SJCRH30 (cell line): Measurements from ENCODE around the gene ZCCHC14. TPM values are rescaled to one million over a fixed set of nuclear protein-coding genes. Genes with fewer than 3 reads are reported as not detected.
"Not testable (repeated sequence)": the region's sequence is repeated elsewhere in the genome, so short reads cannot be mapped to it uniquely, and the experiment has no call there.

Experiments
- DNase-seq, 2 experiments: peaks; one replicate each; pipeline ENCODE4 v3.0.0-alpha.2; 2015 to 2020
- H3K27ac ChIP-seq: fragments of 250-450 bp; sonication (Bioruptor Pico); 2 replicates; pipeline ENCODE4 v1.5.1; 2020; ENCODE audit warnings: mild to moderate bottlenecking, moderate library complexity
- H3K27me3 ChIP-seq: fragments of 250-450 bp; sonication (Bioruptor Pico); 2 replicates; pipeline ENCODE4 v1.5.1; 2020; ENCODE audit warnings: mild to moderate bottlenecking, moderate library complexity
- H3K36me3 ChIP-seq: fragments of 250-450 bp; sonication (Bioruptor Pico); 2 replicates; pipeline ENCODE4 v1.5.1; 2020; ENCODE audit warnings: mild to moderate bottlenecking, moderate library complexity
- H3K4me1 ChIP-seq: fragments of 250-450 bp; sonication (Bioruptor Pico); 2 replicates; pipeline ENCODE4 v1.5.1; 2020; ENCODE audit warnings: mild to moderate bottlenecking, moderate library complexity
- H3K4me3 ChIP-seq: fragments of 250-450 bp; sonication (Bioruptor Pico); 2 replicates; pipeline ENCODE4 v1.5.1; 2020; ENCODE audit warnings: mild to moderate bottlenecking, moderate library complexity
- H3K9me3 ChIP-seq: fragments of 250-450 bp; sonication (Bioruptor Pico); replicated peaks from 2 replicates; pipeline ENCODE4 v1.5.1; 2020; ENCODE audit warnings: mild to moderate bottlenecking, moderate library complexity
- total RNA-seq: library from RNA; depleted of rRNA; stranded (reverse); fragments of >200 nt; shearing (Covaris generic); gene quantifications from 2 replicates; pipeline ENCODE4 v1.2.3, GENCODE V29; 2014

The ZCCHC14 gene
- total RNA-seq, 1 experiment from 2014 or later, result 7.5 TPM

- DNase-seq, result not testable (repeated sequence)
Measured at GRCh38 chr16:87482670-87483069, 10.2 kb downstream of the ZCCHC14 start.

DNA sequence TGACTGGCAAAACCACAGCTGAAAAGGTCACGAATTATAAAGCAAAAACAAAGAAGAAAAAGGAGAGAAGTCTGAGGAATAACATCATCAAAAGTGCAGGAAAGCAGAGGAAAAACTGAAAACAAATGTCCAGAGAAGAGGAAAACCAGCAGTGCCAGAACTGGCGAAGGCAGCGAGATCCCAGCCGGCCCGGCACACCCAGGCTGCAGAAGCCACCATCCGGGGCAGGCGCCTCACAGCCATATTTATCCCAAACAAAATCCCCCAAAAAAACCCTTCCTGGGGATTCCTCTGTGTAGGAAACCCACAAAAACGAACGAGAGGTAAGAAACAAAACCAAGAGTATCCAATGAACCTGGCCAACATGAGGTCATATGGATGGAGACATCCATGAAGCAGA lies 10.6 kb downstream of the ZCCHC14 start:
- Histone ChIP-seq H3K27me3 (no peaks in the 10 kb centered on the region), H3K36me3 (no peaks in the 10 kb centered on the region), H3K27ac (no peak overlapping the region), H3K9me3 (no peaks in the 10 kb centered on the region), H3K4me1 (peaks cover 8% of the 10 kb centered on the region; the same call in 1 of the 2 replicates), H3K4me3 (no peak overlapping the region)
- DNase-seq, result no peak

More at GRCh38 chr16:87482670-87483069, 10.2 kb downstream of the ZCCHC14 start:
- H3K27me3 ChIP-seq, H3K27ac ChIP-seq, H3K36me3 ChIP-seq, H3K4me3 ChIP-seq, H3K4me1 ChIP-seq, H3K9me3 ChIP-seq: not testable (repeated sequence)

DNA sequence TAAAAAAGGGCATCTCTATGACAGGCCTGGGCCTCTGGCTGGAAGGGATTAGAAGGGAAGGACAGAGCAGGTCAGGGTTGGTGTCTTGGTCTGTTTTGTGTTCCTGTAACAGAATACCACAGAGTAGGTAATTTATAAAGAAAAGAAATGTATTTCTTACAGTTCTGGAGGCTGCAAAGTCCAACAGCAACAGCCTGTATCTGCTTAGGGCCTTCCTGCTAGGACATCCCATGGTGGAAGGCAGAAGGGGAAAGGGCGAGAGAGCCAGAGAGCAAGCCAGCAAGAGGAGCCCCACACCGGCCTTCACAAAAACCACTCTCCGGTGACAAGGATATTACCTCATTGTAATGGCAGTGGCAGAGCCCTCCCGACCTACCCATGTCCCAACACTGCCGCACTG lies 11.1 kb downstream of the ZCCHC14 start:
- H3K4me1 ChIP-seq, H3K4me3 ChIP-seq, H3K27me3 ChIP-seq, H3K36me3 ChIP-seq, H3K9me3 ChIP-seq, DNase-seq, H3K27ac ChIP-seq: not testable (repeated sequence)

DNA sequence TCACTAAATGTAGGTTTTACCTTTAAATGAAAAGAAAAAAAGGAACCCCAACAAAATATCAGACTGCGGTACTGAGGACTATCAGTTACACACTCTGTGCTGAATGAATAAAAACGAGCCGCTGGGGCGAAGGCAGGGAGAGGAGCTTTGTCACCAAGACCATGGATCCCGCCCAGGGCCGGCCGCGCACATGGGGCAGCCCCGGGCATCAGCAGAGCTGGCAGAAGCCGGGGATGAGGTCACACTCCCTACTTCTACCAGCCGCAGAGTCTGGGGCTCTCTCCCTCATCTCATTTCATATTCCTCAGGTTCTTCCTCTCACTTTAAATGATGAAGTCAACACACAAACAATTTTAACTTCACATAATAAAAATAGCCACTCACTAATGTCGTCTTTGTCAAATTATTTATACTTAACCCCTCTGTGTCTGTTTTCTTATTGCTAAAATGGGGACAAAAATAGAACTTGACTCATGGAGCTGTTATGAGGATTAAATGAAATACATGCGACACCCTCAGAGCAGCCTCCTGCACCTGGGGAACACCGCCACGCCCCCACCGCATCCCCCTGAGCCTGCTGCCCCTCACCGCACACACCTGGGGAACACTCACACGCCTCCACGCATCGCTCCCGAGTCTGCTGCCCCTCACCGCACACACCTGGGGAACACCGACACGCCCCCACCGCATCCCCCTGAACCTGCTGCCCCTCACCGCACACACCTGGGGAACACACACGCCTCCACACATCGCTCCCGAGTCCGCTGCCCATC lies 15.4 kb downstream of the ZCCHC14 start:
- not testable (repeated sequence) for H3K4me1 ChIP-seq, H3K4me3 ChIP-seq, H3K27me3 ChIP-seq, DNase-seq, H3K9me3 ChIP-seq, H3K36me3 ChIP-seq, H3K27ac ChIP-seq

DNA sequence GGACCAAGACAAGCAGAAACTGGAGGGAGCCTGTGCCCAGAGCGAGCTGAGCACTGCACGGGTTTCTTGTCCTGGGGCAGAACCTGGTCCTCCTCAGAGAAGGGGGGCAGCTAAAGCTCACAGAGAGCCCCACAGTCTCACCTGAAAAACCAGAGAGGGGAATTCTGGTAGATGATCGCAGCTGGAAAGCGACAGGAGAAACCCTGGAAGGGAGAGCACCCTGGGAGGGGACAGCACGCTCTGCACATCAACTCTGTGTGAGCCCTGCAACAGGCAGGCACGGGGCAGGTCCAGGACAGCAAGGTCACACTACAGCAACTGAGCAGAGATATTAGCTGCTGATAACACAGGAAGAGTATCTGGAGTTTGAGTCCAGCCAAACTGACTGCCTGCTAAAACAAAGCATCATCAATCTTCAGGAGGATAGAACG lies 18.2 kb downstream of the ZCCHC14 start:
- Histone ChIP-seq H3K4me1 (no peaks in the 10 kb centered on the region), H3K36me3 (no peaks in the 10 kb centered on the region), H3K9me3 (no peaks in the 10 kb centered on the region), H3K27me3 (no peaks in the 10 kb centered on the region), H3K27ac (no peak overlapping the region), H3K4me3 (no peak overlapping the region)
- no peak for DNase-seq

GRCh38 chr16:87474017-87474416 lies 18.8 kb downstream of the ZCCHC14 start:
- Histone ChIP-seq H3K27ac (no peak overlapping the region), H3K36me3 (no peaks in the 10 kb centered on the region), H3K9me3 (no peaks in the 10 kb centered on the region), H3K4me1 (no peaks in the 10 kb centered on the region), H3K4me3 (no peak overlapping the region), H3K27me3 (no peaks in the 10 kb centered on the region)
- DNase-seq, result no peak

DNA sequence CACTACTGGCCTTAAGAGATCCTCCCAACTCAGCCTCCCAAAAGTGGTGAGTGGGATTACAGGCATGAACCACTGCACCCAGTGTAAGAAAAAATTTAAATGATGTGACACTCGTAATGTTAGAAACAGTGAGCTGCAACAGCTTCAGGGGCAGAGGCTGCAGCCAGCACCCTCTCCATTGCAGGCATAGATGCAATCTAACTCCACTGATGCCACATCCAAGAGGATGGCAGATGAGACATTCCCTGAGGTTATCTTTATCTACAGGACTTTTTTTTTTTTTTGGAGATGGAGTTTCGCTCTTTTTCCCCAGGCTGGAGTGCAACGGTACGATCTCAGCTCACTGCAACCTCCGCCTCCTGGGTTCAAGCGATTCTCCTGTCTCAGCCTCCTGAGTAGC lies 19.9 kb downstream of the ZCCHC14 start:
- H3K9me3 ChIP-seq, result no peaks in the 10 kb centered on the region
- no peak for DNase-seq
- no peak overlapping the region for H3K4me3 ChIP-seq
- H3K36me3 ChIP-seq, result no peaks in the 10 kb centered on the region
- H3K27me3 ChIP-seq, result no peaks in the 10 kb centered on the region
- H3K4me1 ChIP-seq, result no peaks in the 10 kb centered on the region
- no peak overlapping the region for H3K27ac ChIP-seq

GRCh38 chr16:87472142-87472778 lies 20.6 kb downstream of the ZCCHC14 start:
- H3K4me1 ChIP-seq, result no peaks in the 10 kb centered on the region
- no peaks in the 10 kb centered on the region for H3K9me3 ChIP-seq
- no peak overlapping the region for H3K4me3 ChIP-seq
- no peak for DNase-seq
- H3K36me3 ChIP-seq, result no peaks in the 10 kb centered on the region
- no peaks in the 10 kb centered on the region for H3K27me3 ChIP-seq
- H3K27ac ChIP-seq, result no peak overlapping the region

- Histone ChIP-seq H3K27ac (no peak overlapping the region), H3K4me3 (no peak overlapping the region), H3K27me3 (no peaks in the 10 kb centered on the region), H3K36me3 (no peaks in the 10 kb centered on the region), H3K9me3 (no peaks in the 10 kb centered on the region), H3K4me1 (no peaks in the 10 kb centered on the region)
- no peak for DNase-seq
Measured at GRCh38 chr16:87471278-87472141, 21.3 kb downstream of the ZCCHC14 start.

DNA sequence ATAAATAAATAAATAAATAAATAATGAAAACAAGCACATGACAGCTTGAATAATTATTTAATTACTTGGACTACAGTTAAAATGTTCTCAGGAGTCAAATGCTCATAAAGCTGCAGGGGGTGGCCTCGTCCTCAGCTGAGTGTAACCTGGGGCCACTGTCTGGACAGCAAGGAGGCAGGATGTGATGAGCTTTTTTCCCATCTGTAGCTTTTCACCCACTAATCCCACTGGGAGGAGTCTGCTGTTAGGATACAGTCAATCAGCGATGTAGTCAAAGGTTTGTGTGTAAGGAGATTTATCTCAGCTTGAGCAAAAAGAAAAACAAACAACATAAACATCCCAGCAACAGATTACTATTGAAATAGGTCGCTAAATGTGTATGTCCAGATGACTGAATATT lies 22.5 kb downstream of the ZCCHC14 start:
- H3K27ac ChIP-seq, result no peak overlapping the region
- H3K4me1 ChIP-seq, result peaks cover 5% of the 10 kb centered on the region
- DNase-seq, result no peak
- no peaks in the 10 kb centered on the region for H3K27me3 ChIP-seq
- H3K36me3 ChIP-seq, result no peaks in the 10 kb centered on the region
- no peaks in the 10 kb centered on the region for H3K9me3 ChIP-seq
- no peak overlapping the region for H3K4me3 ChIP-seq

- no peaks in the 10 kb centered on the region for H3K9me3 ChIP-seq
- H3K36me3 ChIP-seq, result no peaks in the 10 kb centered on the region
- H3K27me3 ChIP-seq, result no peaks in the 10 kb centered on the region
- no peak overlapping the region for H3K4me3 ChIP-seq
- no peak for DNase-seq
- no peak overlapping the region for H3K27ac ChIP-seq
- H3K4me1 ChIP-seq, result peaks cover 16% of the 10 kb centered on the region
Measured at GRCh38 chr16:87469169-87469568, 23.7 kb downstream of the ZCCHC14 start.

DNA sequence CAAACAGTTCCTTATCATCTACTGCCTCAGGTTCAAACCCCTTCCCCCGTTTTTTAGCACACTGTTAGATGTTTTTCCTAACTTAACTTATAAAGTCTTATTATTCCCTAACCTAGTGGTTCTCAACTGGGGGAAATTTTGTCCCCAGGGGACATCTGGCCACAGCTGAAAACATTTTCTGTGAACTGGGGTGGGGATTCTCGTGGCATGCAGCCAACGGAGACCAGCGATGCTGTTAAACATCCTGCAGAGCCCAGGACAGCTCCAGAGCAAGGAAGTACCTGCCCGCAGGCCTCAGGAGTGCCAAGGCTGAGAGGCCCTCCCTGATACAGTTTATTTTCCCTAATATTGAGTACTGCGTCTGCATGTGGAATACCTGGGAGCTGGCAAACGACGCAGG lies 24.3 kb downstream of the ZCCHC14 start:
- H3K4me3 ChIP-seq, result no peak overlapping the region
- H3K27me3 ChIP-seq, result no peaks in the 10 kb centered on the region
- H3K36me3 ChIP-seq, result no peaks in the 10 kb centered on the region
- no peaks in the 10 kb centered on the region for H3K9me3 ChIP-seq
- no peak overlapping the region for H3K27ac ChIP-seq
- peaks cover 20% of the 10 kb centered on the region for H3K4me1 ChIP-seq
- peak in 1 of 2 experiments; percentile 21 for DNase-seq

- peaks cover 20% of the 10 kb centered on the region for H3K4me1 ChIP-seq
- H3K4me3 ChIP-seq, result no peak overlapping the region
- no peaks in the 10 kb centered on the region for H3K36me3 ChIP-seq
- no peaks in the 10 kb centered on the region for H3K9me3 ChIP-seq
- H3K27me3 ChIP-seq, result no peaks in the 10 kb centered on the region
- no peak for DNase-seq
- H3K27ac ChIP-seq, result no peak overlapping the region
Measured at GRCh38 chr16:87466975-87467501, 25.8 kb downstream of the ZCCHC14 start.

- H3K36me3 ChIP-seq, result no peaks in the 10 kb centered on the region
- peaks cover 23% of the 10 kb centered on the region for H3K4me1 ChIP-seq
- no peak overlapping the region for H3K27ac ChIP-seq
- H3K9me3 ChIP-seq, result no peaks in the 10 kb centered on the region
- DNase-seq, result no peak
- no peaks in the 10 kb centered on the region for H3K27me3 ChIP-seq
- no peak overlapping the region for H3K4me3 ChIP-seq
Measured at GRCh38 chr16:87465879-87466278, 26.9 kb downstream of the ZCCHC14 start.

GRCh38 chr16:87465306-87465705 lies 27.5 kb downstream of the ZCCHC14 start:
- no peaks in the 10 kb centered on the region for H3K9me3 ChIP-seq
- H3K4me3 ChIP-seq, result no peak overlapping the region
- H3K27ac ChIP-seq, result peak overlapping the region; percentile 35
- no peaks in the 10 kb centered on the region for H3K36me3 ChIP-seq
- no peaks in the 10 kb centered on the region for H3K27me3 ChIP-seq
- DNase-seq, result peak; percentile 41 to 60
- peaks cover 23% of the 10 kb centered on the region for H3K4me1 ChIP-seq
